Stimulated activated CD4-positive, alpha-beta T cell treated with anti-CD3 and anti-CD28 coated beads, Interleukin-2, amount 100 ng/mL, for 4 hours (primary cell): ENCODE measurements around the gene LSR.

Source experiments
- DNase-seq: peaks from one replicate; pipeline ENCODE4 v3.0.0-alpha.2; 2020; ENCODE audit warnings: low read depth

LSR gene

GRCh38 chr19:35303357-35303915 is 54.6 kb downstream of the LSR start:
- DNase-seq = no peak

DNA sequence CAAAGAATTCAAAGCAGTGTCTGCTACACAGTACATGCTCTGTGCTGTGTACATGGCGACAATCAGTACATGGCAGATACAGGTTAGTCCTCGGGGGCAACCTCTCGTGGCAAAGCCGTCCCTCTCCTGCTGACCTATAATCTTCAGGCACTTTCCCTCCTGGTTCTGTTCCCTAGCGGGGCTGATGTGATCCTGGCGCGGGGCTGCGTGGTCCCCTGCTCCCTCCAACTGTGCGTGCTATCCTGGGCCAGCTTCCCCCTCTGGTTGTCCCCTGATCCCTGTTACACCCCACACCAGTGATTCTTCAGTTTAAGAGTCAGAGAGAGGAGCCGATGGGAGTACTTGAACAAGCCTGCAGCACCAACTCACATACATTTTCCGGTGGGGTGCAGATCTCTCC is 55.2 kb downstream of the LSR start:
- DNase-seq = no peak

DNA sequence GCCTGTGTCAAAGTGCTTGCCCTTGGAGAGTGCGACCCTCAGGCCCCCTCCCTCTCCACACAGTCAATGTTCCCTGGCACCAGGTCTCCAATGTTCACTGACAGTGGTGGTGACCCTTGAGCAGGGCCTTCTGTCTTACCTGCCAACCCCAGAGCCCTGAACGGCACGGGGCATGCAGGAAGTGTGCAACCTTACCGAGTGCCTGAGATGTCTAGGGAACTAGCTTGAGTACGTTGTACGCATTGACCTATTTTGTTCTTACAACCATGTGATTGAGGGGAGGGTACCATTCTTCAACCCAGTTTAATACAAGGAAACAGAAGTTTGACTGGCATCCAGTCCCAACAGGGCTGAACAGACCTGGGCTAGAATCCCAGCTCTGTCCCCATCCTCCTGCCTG is 56.4 kb downstream of the LSR start:
- DNase-seq = no peak

DNA sequence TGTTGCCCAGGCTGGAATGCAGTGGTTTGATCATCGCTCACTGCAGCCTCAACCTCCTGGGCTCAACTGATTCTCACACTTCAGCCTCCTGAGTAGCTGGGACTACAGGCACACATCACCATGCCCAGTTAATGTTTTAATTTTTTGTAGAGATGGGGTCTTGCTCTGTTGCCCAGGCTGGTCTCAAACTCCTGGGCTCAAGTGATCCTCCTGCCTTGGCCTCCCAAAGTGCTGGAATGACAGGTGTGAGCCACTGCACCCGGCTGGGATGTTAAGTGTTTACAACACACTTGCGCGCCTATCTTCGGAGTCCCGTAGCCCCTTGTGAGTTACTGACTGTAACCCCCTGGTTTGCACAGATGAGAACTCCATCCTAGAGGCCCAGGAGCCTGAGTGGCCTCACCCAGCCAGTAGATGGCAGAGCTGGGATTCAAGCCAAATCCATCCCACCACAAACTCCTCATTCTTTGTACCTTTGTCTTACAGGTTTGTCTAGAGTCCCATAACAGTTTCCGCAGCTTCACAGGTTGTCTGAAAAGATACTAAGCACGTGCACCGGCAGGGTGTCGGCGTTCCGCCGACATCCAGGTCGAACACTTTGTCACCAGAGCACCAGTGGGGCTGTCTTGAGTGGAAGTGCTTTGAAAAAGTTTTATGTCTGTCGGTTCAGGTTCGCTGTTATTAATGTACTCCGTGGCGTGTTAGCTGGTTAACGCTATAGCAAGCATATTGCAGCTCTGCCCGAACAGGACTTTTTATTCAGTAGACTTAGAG is 57.9 kb downstream of the LSR start:
- DNase-seq = no peak

GRCh38 chr19:35307931-35308330 is 59.1 kb downstream of the LSR start:
- no peak for DNase-seq

DNA sequence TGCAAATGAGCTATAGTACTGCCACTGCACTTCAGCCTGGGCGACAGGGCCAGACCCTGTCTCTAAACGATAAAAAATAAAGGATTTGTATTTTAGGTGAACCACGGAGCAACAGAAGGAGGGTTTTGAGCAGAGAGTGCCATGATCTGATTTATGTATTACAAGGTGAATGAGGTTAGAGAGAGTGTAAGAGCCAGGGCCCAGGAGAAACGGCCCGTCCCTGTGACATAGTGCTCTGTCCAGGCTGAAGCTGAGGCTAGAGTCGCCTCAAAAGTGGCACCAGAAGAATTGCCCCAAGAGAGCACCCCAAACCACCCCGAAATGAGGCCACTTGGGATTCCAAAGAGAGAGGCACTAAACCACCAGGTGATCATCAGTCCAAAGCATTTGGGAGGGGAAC is 60.1 kb downstream of the LSR start:
- no peak for DNase-seq

DNA sequence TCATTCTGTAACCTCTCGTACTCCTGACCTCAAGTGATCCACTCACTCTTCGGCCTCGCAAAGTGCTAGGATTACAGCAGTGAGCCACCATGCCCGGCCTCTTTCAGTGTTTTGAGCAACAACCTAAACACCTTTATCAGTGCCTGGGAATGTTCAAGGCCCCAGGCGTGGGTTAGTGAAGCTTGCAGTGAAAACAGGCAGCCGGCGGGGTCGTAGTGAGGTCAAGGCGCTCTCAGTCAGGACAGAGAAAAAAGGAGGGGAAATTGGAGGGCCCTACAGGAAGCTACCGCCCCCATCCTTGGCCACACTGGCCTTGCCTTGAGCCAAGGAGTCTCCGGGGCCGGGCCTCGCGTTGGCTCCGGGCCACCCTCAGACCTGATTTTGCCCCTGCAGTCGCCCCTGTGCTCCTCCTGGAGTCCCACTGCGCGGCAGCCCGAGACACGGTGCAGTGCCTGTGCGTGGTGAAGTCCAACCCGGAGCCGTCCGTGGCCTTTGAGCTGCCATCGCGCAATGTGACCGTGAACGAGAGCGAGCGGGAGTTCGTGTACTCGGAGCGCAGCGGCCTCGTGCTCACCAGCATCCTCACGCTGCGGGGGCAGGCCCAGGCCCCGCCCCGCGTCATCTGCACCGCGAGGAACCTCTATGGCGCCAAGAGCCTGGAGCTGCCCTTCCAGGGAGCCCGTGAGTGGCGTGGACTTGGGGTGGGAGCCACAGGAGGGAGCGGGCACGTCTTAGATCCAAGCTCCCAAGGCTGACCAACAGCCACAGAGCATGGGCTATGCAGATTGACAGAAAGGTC is 60.9 kb downstream of the LSR start:
- no peak for DNase-seq

GRCh38 chr19:35310331-35310730 is 61.5 kb downstream of the LSR start:
- no peak for DNase-seq

DNA sequence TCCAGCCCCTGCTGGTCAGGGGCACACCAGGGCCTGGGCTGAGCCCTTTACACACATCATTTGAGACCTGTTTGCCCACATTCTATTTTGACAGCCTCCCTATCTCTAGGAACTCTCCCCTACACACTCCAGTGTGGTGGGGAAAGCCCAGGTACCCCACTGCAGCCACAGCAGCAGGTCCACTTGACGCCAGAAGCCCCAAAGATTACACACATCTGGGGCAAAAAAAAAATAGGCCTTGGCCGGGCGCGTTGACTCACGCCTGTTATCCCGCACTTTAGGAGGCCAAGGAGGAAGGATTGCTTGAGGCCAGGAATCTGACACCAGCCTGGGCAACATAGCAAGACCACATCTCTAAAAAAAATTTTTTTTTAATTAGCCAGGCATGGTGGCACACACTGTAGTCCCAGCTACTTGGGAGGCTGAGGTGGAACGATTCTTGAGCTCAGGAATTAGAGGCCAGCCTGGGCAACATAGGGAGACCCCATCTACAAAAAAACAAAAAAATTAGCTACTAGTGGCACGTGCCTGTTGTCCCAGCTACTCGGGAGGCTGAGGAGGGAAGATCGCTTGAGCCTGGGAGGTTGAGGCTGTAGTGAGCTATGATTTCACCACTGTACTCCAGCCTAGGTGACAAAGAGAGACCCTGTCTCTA is 62.1 kb downstream of the LSR start:
- DNase-seq = no peak

DNA sequence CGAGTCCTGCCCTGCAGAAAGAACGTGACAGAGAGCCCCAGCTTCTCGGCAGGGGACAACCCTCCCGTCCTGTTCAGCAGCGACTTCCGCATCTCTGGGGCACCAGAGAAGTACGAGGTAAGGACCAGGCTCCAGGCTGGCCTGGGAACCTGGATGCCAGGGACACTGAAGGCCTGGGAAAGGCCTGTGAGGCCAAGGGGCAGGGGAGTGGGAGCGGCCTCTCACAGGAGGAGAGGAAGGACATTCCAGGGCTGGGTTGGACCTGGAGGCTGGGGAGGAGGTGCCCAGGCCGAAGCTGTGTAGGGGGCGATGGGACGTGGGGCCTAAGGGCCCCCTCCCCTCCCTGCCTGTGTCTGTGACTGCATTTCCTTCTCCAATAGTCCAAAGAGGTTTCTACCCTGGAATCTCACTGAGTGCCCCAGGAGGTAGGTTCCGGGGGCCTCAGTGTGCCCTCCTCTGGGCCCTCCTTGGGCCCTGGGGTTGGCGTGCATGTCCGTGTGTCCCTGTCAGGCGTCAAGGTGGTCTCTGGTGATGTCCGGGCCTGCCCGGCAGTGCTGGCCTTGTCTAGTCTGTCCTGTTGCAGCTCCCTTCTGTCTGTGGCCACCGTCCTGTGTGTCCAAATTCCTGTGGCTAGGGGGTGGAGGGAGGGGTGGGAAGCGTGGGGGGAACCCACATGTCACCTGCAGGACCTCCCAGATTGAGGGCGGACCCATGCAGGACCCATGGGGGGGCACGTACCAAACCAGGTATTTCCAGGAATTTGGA is 63.3 kb downstream of the LSR start:
- DNase-seq = no peak

GRCh38 chr19:35313587-35313986 is 64.8 kb downstream of the LSR start:
- no peak for DNase-seq

DNA sequence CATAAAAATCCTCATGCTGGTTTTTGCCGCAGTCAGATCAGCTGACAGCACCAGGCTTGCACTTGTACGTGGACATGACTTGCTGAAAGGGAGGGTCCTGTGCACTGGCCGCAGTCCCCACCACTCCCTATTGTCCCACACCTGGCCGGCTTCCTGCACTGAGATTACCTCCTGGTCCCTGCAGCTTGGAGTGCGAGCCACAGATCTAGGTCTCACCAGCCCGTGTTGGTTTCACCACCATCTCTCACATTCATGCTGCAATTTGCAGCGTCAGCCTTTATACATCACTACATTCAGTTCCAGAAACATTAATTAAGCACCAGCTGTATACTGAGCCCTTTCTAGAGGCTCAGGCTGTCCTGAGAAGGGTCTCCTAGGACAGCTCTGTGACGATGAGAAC is 65.2 kb downstream of the LSR start:
- no peak for DNase-seq

GRCh38 chr19:35314858-35315470 is 66.2 kb downstream of the LSR start:
- DNase-seq = no peak

GRCh38 chr19:35315883-35316282 is 67.1 kb downstream of the LSR start:
- DNase-seq = no peak

- no peak for DNase-seq
Measured at GRCh38 chr19:35316560-35316959, 67.8 kb downstream of the LSR start.
